H1 (cell line): ENCODE measurements around the gene PHACTR2.

Source experiments
- FOSL1 ChIP-seq: IDR thresholded peaks from 2 replicates; pipeline ENCODE4 v1.6.1; 2011; ENCODE audit warnings: mild to moderate bottlenecking, low read depth, low read length, moderate library complexity; ENCODE audit not compliant: insufficient read depth
- HDAC6 ChIP-seq: IDR thresholded peaks from one replicate; pipeline ENCODE4 v1.7.1; 2012; ENCODE audit warnings: low read depth, mild to moderate bottlenecking, inconsistent platforms, low read length, moderate library complexity
- RFX5 ChIP-seq: IDR thresholded peaks from 2 replicates; pipeline ENCODE4 v1.6.1; 2011; ENCODE audit warnings: low read depth, low read length, improper control_type of control experiment, borderline replicate concordance

DNA sequence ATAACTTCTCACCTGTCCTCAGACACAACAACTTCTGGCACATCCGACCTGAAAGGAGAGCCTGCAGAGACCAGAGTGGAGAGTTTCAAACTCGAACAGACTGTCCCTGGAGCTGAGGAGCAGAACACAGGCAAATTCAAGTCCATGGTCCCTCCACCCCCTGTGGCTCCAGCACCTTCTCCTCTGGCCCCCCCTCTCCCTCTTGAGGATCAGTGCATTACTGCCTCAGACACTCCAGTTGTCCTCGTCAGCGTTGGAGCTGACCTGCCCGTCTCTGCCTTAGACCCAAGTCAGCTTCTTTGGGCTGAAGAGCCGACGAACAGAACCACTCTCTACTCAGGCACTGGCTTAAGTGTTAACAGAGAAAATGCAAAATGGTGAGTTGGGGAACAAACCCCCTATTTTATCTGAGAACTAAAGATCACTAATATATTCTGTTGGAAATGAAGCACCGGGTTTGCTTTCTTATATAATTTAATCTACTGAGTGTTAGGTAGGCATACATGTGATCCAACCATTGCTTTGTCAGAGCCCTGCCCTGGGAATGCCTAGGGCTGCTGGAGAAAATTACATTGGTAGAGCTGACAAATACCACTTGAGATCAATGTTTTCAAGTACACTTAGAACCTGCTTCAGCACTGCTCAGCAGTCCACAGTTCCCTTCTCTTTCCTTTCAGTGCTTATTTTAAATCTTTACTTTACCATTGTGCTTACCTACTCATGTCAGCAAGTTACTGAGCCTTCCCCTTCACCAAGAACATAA, 87.8 kb downstream of the PHACTR2 start:
- TF ChIP-seq FOSL1: no peak
- TF ChIP-seq HDAC6: no peak
- TF ChIP-seq RFX5: no peak
